Gastroesophageal sphincter (tissue), 3 donors: ENCODE data around the gene C11orf98.

Experiments used
- CTCF ChIP-seq, 4 experiments: fragments of 200-600 bp in 2 of 4; fragments of 450-650 bp in 2 of 4; sonication (generic) in 1 of 4; IDR thresholded peaks; one replicate each; pipeline ENCODE4 v1.5.1; 2017 to 2019; ENCODE audit warnings: antibody characterized with exemption in 4 of 4, mild to moderate bottlenecking in 2 of 4, moderate library complexity in 2 of 4
- POLR2A ChIP-seq, 2 donors: fragments of 450-650 bp; IDR thresholded peaks; one replicate each; pipeline ENCODE4 v1.6.1; 2017; ENCODE audit warnings: antibody characterized with exemption in 2 of 2, mild to moderate bottlenecking in 2 of 2, moderate library complexity in 1 of 2

GRCh38 chr11:62666259-62666926 lies 1.4 kb upstream of the C11orf98 start:
- TF ChIP-seq CTCF (IDR thresholded peaks at IDR 0.05) = no peak
- TF ChIP-seq POLR2A (IDR thresholded peaks at IDR 0.05) = no peak
